AG04450 (cell line): Measurements from ENCODE around the gene TOLLIP. TPM values are rescaled to one million over a fixed set of nuclear protein-coding genes. Genes with fewer than 3 reads are reported as not detected.
"Not testable (repeated sequence)": the region's sequence is repeated elsewhere in the genome, so short reads cannot be mapped to it uniquely, and the experiment has no call there.

ENCODE experiments used
- CTCF ChIA-PET: fragments of 300-600, 350-600 bp; formaldehyde crosslinking; extraction: SDS; loops from one replicate; lab custom pipeline; 2022; ENCODE audit warnings: antibody characterized with exemption, inconsistent platforms; lab: Charles Lee
- POLR2A ChIA-PET: fragments of 350-600 bp; formaldehyde crosslinking; extraction: SDS; loops from one replicate; lab custom pipeline; 2021; ENCODE audit warnings: antibody characterized with exemption, inconsistent platforms; lab: Yijun Ruan, JAX
- DNase-seq: peaks from one replicate; pipeline ENCODE4 v3.0.0-alpha.2; 2011; ENCODE audit warnings: low read depth, low spot score
- H3K27ac ChIP-seq: one replicate; pipeline ENCODE4 v1.5.1; 2012; ENCODE audit warnings: low read depth, low read length, control low read depth
- H3K27me3 ChIP-seq: one replicate; pipeline ENCODE4 v1.6.0; 2012; ENCODE audit warnings: low read length; ENCODE audit not compliant: control insufficient read depth, insufficient read depth
- H3K4me3 ChIP-seq: 2 replicates; pipeline ENCODE4 v1.5.1; 2011; ENCODE audit warnings: mild to moderate bottlenecking, low read depth, low read length, control low read depth
- H3K9me3 ChIP-seq: 2 replicates; pipeline ENCODE4 v1.5.1; 2012; ENCODE audit warnings: low read length; ENCODE audit not compliant: control insufficient read depth, insufficient read depth
- CTCF ChIP-seq: IDR thresholded peaks from 2 replicates; pipeline ENCODE4 v1.5.1; 2011; ENCODE audit warnings: low read depth, low read length, control low read depth, inconsistent platforms
- polyA plus RNA-seq: library from polyadenylated mRNA; depleted of rRNA; stranded (reverse); fragments of >200 nt; gene quantifications from 2 replicates; pipeline ENCODE4 v1.2.3, GENCODE V29; 2011

TOLLIP gene
- polyA plus RNA-seq, 1 experiment = 24.3 TPM

- no peak overlapping the region for H3K27ac ChIP-seq
- no peaks in the 10 kb centered on the region for H3K27me3 ChIP-seq
- ChIA-PET POLR2A (interaction anchor here (0.7 kb wide), 1 partner anchor 10 kb away, joined by 3 read pairs; no protein-coding TSS in a partner anchor), CTCF (no interaction called here)
- TF ChIP-seq CTCF = no peak
- DNase-seq = no peak
- H3K4me3 ChIP-seq = no peak overlapping the region
- peaks cover 85% of the 10 kb centered on the region for H3K9me3 ChIP-seq
Measured at GRCh38 chr11:1253103-1253485, 56.3 kb downstream of the TOLLIP start.

- DNase-seq = no peak
- H3K27me3 ChIP-seq = no peaks in the 10 kb centered on the region
- H3K9me3 ChIP-seq = peaks cover 84% of the 10 kb centered on the region
- CTCF ChIA-PET = no interaction called here
- TF ChIP-seq CTCF = no peak
- POLR2A ChIA-PET = no interaction called here
- H3K4me3 ChIP-seq = no peak overlapping the region
- no peak overlapping the region for H3K27ac ChIP-seq
Measured at GRCh38 chr11:1252371-1253102, 56.9 kb downstream of the TOLLIP start.

DNA sequence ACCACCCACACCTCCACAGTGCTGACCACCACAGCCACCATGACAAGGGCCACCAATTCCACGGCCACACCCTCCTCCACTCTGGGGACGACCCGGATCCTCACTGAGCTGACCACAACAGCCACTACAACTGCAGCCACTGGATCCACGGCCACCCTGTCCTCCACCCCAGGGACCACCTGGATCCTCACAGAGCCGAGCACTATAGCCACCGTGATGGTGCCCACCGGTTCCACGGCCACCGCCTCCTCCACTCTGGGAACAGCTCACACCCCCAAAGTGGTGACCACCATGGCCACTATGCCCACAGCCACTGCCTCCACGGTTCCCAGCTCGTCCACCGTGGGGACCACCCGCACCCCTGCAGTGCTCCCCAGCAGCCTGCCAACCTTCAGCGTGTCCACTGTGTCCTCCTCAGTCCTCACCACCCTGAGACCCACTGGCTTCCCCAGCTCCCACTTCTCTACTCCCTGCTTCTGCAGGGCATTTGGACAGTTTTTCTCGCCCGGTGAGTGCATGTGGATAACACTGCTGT is 58.1 kb downstream of the TOLLIP start:
- ChIA-PET POLR2A (no interaction called here), CTCF (no interaction called here)
- H3K27me3 ChIP-seq = no peaks in the 10 kb centered on the region
- H3K9me3 ChIP-seq = peaks cover 83% of the 10 kb centered on the region
- no peak overlapping the region for H3K27ac ChIP-seq
- no peak overlapping the region for H3K4me3 ChIP-seq
- TF ChIP-seq CTCF = no peak
- no peak for DNase-seq

- POLR2A ChIA-PET, H3K4me3 ChIP-seq, H3K27ac ChIP-seq, CTCF ChIA-PET, H3K27me3 ChIP-seq, DNase-seq: not testable (repeated sequence)
- peaks cover 87% of the 10 kb centered on the region for H3K9me3 ChIP-seq
Measured at GRCh38 chr11:1250411-1250810, 59.0 kb downstream of the TOLLIP start.

DNA sequence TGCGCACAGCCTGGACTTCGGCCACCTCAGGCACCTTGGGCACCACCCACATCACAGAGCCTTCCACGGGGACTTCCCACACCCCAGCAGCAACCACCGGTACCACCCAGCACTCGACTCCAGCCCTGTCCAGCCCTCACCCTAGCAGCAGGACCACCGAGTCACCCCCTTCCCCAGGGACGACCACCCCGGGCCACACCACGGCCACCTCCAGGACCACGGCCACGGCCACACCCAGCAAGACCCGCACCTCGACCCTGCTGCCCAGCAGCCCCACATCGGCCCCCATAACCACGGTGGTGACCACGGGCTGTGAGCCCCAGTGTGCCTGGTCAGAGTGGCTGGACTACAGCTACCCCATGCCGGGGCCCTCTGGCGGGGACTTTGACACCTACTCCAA is 60.5 kb downstream of the TOLLIP start:
- DNase-seq, POLR2A ChIA-PET, H3K27me3 ChIP-seq, H3K27ac ChIP-seq, H3K4me3 ChIP-seq, CTCF ChIA-PET: not testable (repeated sequence)
- peaks cover 77% of the 10 kb centered on the region for H3K9me3 ChIP-seq

DNA sequence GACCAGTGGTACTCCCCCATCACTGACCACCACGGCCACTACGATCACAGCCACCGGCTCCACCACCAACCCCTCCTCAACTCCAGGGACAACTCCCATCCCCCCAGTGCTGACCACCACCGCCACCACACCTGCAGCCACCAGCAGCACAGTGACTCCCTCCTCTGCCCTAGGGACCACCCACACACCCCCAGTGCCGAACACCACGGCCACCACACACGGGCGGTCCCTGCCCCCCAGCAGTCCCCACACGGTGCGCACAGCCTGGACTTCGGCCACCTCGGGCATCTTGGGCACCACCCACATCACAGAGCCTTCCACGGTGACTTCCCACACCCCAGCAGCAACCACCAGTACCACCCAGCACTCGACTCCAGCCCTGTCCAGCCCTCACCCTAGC is 62.4 kb downstream of the TOLLIP start:
- CTCF ChIA-PET, POLR2A ChIA-PET, DNase-seq, H3K27ac ChIP-seq, H3K27me3 ChIP-seq, H3K4me3 ChIP-seq: not testable (repeated sequence)
- peaks cover 72% of the 10 kb centered on the region for H3K9me3 ChIP-seq

DNA sequence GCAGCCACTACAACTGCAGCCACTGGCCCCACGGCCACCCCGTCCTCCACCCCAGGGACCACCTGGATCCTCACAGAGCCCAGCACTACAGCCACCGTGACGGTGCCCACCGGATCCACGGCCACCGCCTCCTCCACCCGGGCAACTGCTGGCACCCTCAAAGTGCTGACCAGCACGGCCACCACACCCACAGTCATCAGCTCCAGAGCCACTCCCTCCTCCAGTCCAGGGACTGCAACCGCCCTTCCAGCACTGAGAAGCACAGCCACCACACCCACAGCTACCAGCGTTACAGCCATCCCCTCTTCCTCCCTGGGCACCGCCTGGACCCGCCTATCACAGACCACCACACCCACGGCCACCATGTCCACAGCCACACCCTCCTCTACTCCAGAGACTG is 63.1 kb downstream of the TOLLIP start:
- POLR2A ChIA-PET = not testable (repeated sequence)

GRCh38 chr11:1245717-1246116 is 63.7 kb downstream of the TOLLIP start:
- peaks cover 72% of the 10 kb centered on the region for H3K9me3 ChIP-seq
- CTCF ChIA-PET, POLR2A ChIA-PET, H3K4me3 ChIP-seq, H3K27me3 ChIP-seq, H3K27ac ChIP-seq, DNase-seq: not testable (repeated sequence)

More for the DNA sequence above, 63.1 kb downstream of the TOLLIP start:
- H3K27me3 ChIP-seq, H3K27ac ChIP-seq, H3K4me3 ChIP-seq, CTCF ChIA-PET, DNase-seq: not testable (repeated sequence)
- peaks cover 72% of the 10 kb centered on the region for H3K9me3 ChIP-seq

DNA sequence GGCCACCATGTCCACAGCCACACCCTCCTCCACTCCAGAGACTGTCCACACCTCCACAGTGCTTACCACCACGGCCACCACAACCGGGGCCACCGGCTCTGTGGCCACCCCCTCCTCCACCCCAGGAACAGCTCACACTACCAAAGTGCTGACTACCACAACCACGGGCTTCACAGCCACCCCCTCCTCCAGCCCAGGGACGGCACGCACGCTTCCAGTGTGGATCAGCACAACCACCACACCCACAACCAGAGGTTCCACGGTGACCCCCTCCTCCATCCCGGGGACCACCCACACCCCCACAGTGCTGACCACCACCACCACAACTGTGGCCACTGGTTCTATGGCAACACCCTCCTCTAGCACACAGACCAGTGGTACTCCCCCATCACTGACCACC is 64.9 kb downstream of the TOLLIP start:
- H3K27ac ChIP-seq, CTCF ChIA-PET, DNase-seq, POLR2A ChIA-PET, H3K27me3 ChIP-seq, H3K4me3 ChIP-seq: not testable (repeated sequence)
- H3K9me3 ChIP-seq = peaks cover 76% of the 10 kb centered on the region
